SK-N-SH (cell line): ENCODE measurements around the gene GALNT17.

Experiments
- CTCF ChIP-seq: fragments of 200-600 bp; sonication (generic); IDR thresholded peaks from 2 replicates; pipeline ENCODE4 v1.6.1; 2017; ENCODE audit warnings: antibody characterized with exemption, mild to moderate bottlenecking, moderate library complexity
- ELF1 ChIP-seq: IDR thresholded peaks from 2 replicates; pipeline ENCODE4 v1.4.0; 2012
- EP300 ChIP-seq, 2 experiments: IDR thresholded peaks; 2 replicates each; pipeline versions ENCODE4 v1.4.0 to v1.6.1; 2012; ENCODE audit warnings: borderline replicate concordance in 1 of 2, low read depth in 1 of 2, low read length in 1 of 2
- FOSL2 ChIP-seq: IDR thresholded peaks from 2 replicates; pipeline ENCODE4 v1.4.0; 2012; ENCODE audit warnings: low read depth, mild to moderate bottlenecking, moderate library complexity, borderline replicate concordance
- FOXM1 ChIP-seq: IDR thresholded peaks from 2 replicates; pipeline ENCODE4 v1.4.0; 2012; ENCODE audit warnings: low read depth, mild to moderate bottlenecking
- GATA2 ChIP-seq: sonication (generic); formaldehyde crosslinking; IDR thresholded peaks from 2 replicates; pipeline ENCODE4 v1.5.0; 2020; ENCODE audit warnings: mild to moderate bottlenecking, missing genetic modification reagents
- IRF3 ChIP-seq: fragments of 150-350 bp; IDR thresholded peaks from 2 replicates; pipeline ENCODE4 v1.6.1; 2016; ENCODE audit warnings: mild to moderate bottlenecking, low read depth, low read length
- JUND ChIP-seq: IDR thresholded peaks from 2 replicates; pipeline ENCODE4 v1.4.0; 2012
- MAX ChIP-seq: IDR thresholded peaks from 2 replicates; pipeline ENCODE4 v1.4.0; 2012; ENCODE audit warnings: low read depth
- POLR2AphosphoS5 ChIP-seq: IDR thresholded peaks from 2 replicates; pipeline ENCODE4 v1.6.1; 2012; ENCODE audit warnings: low read depth, low read length
- REST ChIP-seq: IDR thresholded peaks from 2 replicates; pipeline ENCODE4 v1.6.1; 2012; ENCODE audit warnings: mild to moderate bottlenecking, low read depth, low read length, moderate library complexity
- TAF1 ChIP-seq: IDR thresholded peaks from 2 replicates; pipeline ENCODE4 v1.6.1; 2012; ENCODE audit warnings: low read depth, mild to moderate bottlenecking, low read length, moderate library complexity, borderline replicate concordance

- no peak for TF ChIP-seq CTCF
- TF ChIP-seq MAX: no peak
- TF ChIP-seq POLR2AphosphoS5: no peak
- no peak for TF ChIP-seq JUND
- TF ChIP-seq FOXM1: no peak
- no peak for TF ChIP-seq GATA2 (CRISPR knock-in tag)
- no peak for TF ChIP-seq IRF3
- TF ChIP-seq EP300 (IDR thresholded peaks at IDR 0.05; ENCODE audit: borderline replicate concordance in 1 of 2, low read depth in 1 of 2, low read length in 1 of 2): no peak
- no peak for TF ChIP-seq TAF1
- TF ChIP-seq FOSL2: no peak
- TF ChIP-seq REST: no peak
- no peak for TF ChIP-seq ELF1
Measured at GRCh38 chr7:71243736-71244410, 111.9 kb downstream of the GALNT17 start.
